Activated gamma-delta T cell treated with anti-CD3 and anti-CD28 coated beads, Interleukin-2, amount 50 U/mL, for 16 hours (primary cell): ENCODE data around the gene COG7.
"Not testable (repeated sequence)": the region's sequence is repeated elsewhere in the genome, so short reads cannot be mapped to it uniquely, and the experiment has no call there.

Source experiments
- DNase-seq: peaks from one replicate; pipeline ENCODE4 v3.0.0-alpha.2; 2020; ENCODE audit warnings: low read depth

Gene COG7

GRCh38 chr16:23384878-23385277 lies 68.1 kb downstream of the COG7 start:
- no peak for DNase-seq

- no peak for DNase-seq
Observed at GRCh38 chr16:23383881-23384280, 69.1 kb downstream of the COG7 start.

- DNase-seq, result no peak
Observed at GRCh38 chr16:23382279-23382678, 70.7 kb downstream of the COG7 start.

GRCh38 chr16:23381702-23382101 lies 71.3 kb downstream of the COG7 start:
- DNase-seq, result not testable (repeated sequence)

- no peak for DNase-seq
Observed at GRCh38 chr16:23380501-23380951, 72.5 kb downstream of the COG7 start.

GRCh38 chr16:23379707-23380106 lies 73.3 kb downstream of the COG7 start:
- DNase-seq, result no peak

GRCh38 chr16:23378921-23379320 lies 74.1 kb downstream of the COG7 start:
- no peak for DNase-seq

GRCh38 chr16:23378256-23378655 lies 74.7 kb downstream of the COG7 start:
- no peak for DNase-seq

GRCh38 chr16:23377071-23377931 lies 75.7 kb downstream of the COG7 start:
- no peak for DNase-seq

- DNase-seq, result no peak
Observed at GRCh38 chr16:23375643-23376042, 77.3 kb downstream of the COG7 start.

GRCh38 chr16:23374721-23375510 lies 78.1 kb downstream of the COG7 start:
- DNase-seq, result no peak

- no peak for DNase-seq
Observed at GRCh38 chr16:23373436-23374219, 79.4 kb downstream of the COG7 start.

- DNase-seq, result no peak
Observed at GRCh38 chr16:23371368-23371767, 81.6 kb downstream of the COG7 start.

- no peak for DNase-seq
Observed at GRCh38 chr16:23369416-23369815, 83.6 kb downstream of the COG7 start.

GRCh38 chr16:23368469-23368868 lies 84.5 kb downstream of the COG7 start:
- no peak for DNase-seq

GRCh38 chr16:23367988-23368387 lies 85.0 kb downstream of the COG7 start:
- no peak for DNase-seq

- no peak for DNase-seq
Observed at GRCh38 chr16:23367564-23367963, 85.4 kb downstream of the COG7 start.

GRCh38 chr16:23366341-23366740 lies 86.6 kb downstream of the COG7 start:
- DNase-seq, result not testable (repeated sequence)

GRCh38 chr16:23365602-23366240 lies 87.3 kb downstream of the COG7 start:
- DNase-seq, result no peak

GRCh38 chr16:23362460-23363317 lies 90.3 kb downstream of the COG7 start:
- no peak for DNase-seq
